Ovary (tissue), 3 donors: ENCODE data around the gene GPC3.

ENCODE experiments used
- CTCF ChIP-seq, 3 donors: fragments of 450-650 bp in 2 of 3; fragments of 200-600 bp in 1 of 3; IDR thresholded peaks; one replicate each; pipeline versions ENCODE4 v1.5.1 to v1.8.0; 2016 to 2022; ENCODE audit warnings: antibody characterized with exemption in 3 of 3, mild to moderate bottlenecking in 1 of 3
- EP300 ChIP-seq: sonication (generic); formaldehyde crosslinking; IDR thresholded peaks from one replicate; pipeline ENCODE4 v1.6.1; 2017; ENCODE audit warnings: antibody characterized with exemption
- POLR2A ChIP-seq: fragments of 450-650 bp; IDR thresholded peaks from one replicate; pipeline ENCODE4 v1.6.1; 2017; ENCODE audit warnings: antibody characterized with exemption, mild to moderate bottlenecking, moderate library complexity
- donor health status: DM: no; HTN: no; CAD: no.

GRCh38 chrX:133984857-133985163 lies 584 bp downstream of the GPC3 start:
- TF ChIP-seq CTCF (IDR thresholded peaks at IDR 0.05) (no peak), POLR2A (no peak), EP300 (no peak)
